Fibroblast of villous mesenchyme (primary cell): ENCODE results near the gene COL27A1. TPM values are rescaled to one million over a fixed set of nuclear protein-coding genes. Genes with fewer than 3 reads are reported as not detected.
"Not testable (repeated sequence)": the region's sequence is repeated elsewhere in the genome, so short reads cannot be mapped to it uniquely, and the experiment has no call there.

Experiments
- DNase-seq: peaks from one replicate; pipeline ENCODE4 v3.0.0-alpha.2; 2010; ENCODE audit warnings: low read depth
- H3K4me3 ChIP-seq: 2 replicates; pipeline ENCODE4 v1.5.1; 2011; ENCODE audit warnings: low read depth, mild to moderate bottlenecking, low read length
- total RNA-seq: library from RNA; depleted of rRNA; stranded (reverse); fragments of >200 nt; gene quantifications from 2 replicates; pipeline ENCODE4 v1.2.3, GENCODE V29; 2012
- TF ChIP-seq, protein P1 (sequence below): IDR thresholded peaks from 2 replicates; pipeline ENCODE4 v1.5.1; 2012; ENCODE audit warnings: low read depth, mild to moderate bottlenecking, low read length; ENCODE audit not compliant: insufficient read depth

The COL27A1 gene
- total RNA-seq, 1 donor: 23.3 TPM

- DNase-seq: no peak
- no peak overlapping the region for H3K4me3 ChIP-seq
- TF ChIP-seq, protein P1, sequence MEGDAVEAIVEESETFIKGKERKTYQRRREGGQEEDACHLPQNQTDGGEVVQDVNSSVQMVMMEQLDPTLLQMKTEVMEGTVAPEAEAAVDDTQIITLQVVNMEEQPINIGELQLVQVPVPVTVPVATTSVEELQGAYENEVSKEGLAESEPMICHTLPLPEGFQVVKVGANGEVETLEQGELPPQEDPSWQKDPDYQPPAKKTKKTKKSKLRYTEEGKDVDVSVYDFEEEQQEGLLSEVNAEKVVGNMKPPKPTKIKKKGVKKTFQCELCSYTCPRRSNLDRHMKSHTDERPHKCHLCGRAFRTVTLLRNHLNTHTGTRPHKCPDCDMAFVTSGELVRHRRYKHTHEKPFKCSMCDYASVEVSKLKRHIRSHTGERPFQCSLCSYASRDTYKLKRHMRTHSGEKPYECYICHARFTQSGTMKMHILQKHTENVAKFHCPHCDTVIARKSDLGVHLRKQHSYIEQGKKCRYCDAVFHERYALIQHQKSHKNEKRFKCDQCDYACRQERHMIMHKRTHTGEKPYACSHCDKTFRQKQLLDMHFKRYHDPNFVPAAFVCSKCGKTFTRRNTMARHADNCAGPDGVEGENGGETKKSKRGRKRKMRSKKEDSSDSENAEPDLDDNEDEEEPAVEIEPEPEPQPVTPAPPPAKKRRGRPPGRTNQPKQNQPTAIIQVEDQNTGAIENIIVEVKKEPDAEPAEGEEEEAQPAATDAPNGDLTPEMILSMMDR: no peak
Observed at GRCh38 chr9:114186605-114187289, 31.4 kb downstream of the COL27A1 start.

DNA sequence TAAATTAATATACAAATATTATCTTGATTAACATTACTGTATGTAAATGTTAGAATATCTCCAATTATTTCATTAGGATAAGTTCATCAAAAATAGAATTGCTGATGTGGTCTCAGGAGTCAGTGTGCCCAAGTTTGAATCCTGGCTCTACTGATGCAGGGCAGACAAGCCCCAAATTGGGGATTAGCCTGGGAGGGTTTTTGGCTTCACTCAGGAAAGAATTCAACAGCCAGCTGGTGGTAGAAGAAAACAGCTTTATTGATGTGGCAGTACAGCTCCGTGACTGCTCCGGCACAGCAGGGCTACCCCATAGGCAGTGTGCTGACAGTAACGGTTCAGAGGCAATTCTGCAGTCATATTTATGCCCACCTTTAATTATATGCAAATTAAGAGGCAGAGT is 32.5 kb downstream of the COL27A1 start:
- H3K4me3 ChIP-seq: no peak overlapping the region
- TF ChIP-seq, protein P1: no peak
- no peak for DNase-seq

- TF ChIP-seq, protein P1: no peak
- DNase-seq: no peak
- no peak overlapping the region for H3K4me3 ChIP-seq
Observed at GRCh38 chr9:114189823-114190562, 34.7 kb downstream of the COL27A1 start.

DNA sequence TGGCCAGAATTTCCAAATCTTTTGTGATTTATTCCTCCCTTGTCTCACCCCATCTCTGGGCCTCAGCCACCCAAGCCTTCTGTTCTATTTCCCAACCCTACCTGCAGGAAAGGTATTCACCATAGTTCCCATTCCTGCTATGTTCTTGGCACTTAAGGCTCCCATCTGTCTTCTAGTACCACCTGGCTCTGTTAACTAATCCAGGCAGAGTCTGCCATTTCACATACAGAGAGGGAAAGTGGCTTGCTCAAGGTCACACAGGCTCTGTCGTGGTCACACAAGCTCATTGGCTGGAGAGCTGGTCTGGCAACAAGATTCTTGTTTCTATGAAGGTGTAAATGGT is 35.2 kb downstream of the COL27A1 start:
- no peak overlapping the region for H3K4me3 ChIP-seq
- TF ChIP-seq, protein P1: no peak
- no peak for DNase-seq

- H3K4me3 ChIP-seq, DNase-seq: not testable (repeated sequence)
Observed at GRCh38 chr9:114191402-114191801, 36.1 kb downstream of the COL27A1 start.

GRCh38 chr9:114192539-114192938 is 37.2 kb downstream of the COL27A1 start:
- TF ChIP-seq, protein P1: no peak
- no peak overlapping the region for H3K4me3 ChIP-seq
- DNase-seq: no peak

DNA sequence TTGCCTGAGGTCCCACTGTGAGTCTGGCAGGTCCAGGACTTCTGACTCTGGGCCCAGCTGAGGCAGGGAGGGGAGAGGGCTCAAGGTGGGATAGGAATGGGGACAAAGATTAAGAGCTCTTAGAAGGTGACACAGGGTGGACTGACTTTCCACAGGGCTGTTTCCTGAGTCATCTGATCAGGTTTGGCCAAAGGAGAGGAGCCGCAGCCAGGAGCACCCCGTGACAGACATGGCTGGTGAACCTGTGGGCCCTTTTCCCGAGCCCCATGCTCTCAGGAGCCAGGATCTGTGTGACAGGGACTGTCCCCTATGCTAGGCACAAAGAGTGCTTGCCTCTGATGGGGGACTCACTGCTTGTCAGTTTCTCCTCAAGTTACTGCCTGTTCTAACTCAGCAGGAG is 37.8 kb downstream of the COL27A1 start:
- no peak overlapping the region for H3K4me3 ChIP-seq
- TF ChIP-seq, protein P1: no peak
- no peak for DNase-seq
